BJ (cell line): ENCODE data around the gene SYPL2. TPM values are rescaled to one million over a fixed set of nuclear protein-coding genes. Genes with fewer than 3 reads are reported as not detected.

Experiments used
- CTCF ChIA-PET: fragments of 350-600 bp; formaldehyde crosslinking; extraction: SDS; loops from one replicate; lab custom pipeline; 2021; ENCODE audit warnings: antibody characterized with exemption, inconsistent platforms; lab: Yijun Ruan, JAX
- POLR2A ChIA-PET: fragments of 300-600 bp; sonication (Branson Sonifier 250); formaldehyde crosslinking; extraction: SDS; loops from one replicate; lab custom pipeline; 2021; ENCODE audit warnings: antibody characterized with exemption; lab: Charles Lee
- DNase-seq: peaks from one replicate; pipeline ENCODE4 v3.0.0-alpha.2; 2011; ENCODE audit warnings: low read depth
- H3K27me3 ChIP-seq: 2 replicates; pipeline ENCODE4 v1.6.0; 2011; ENCODE audit warnings: low read length; ENCODE audit not compliant: control insufficient read depth, insufficient read depth
- H3K36me3 ChIP-seq: 2 replicates; pipeline ENCODE4 v1.5.1; 2011; ENCODE audit warnings: low read length; ENCODE audit not compliant: control insufficient read depth, insufficient read depth
- H3K4me3 ChIP-seq: 2 replicates; pipeline ENCODE4 v1.5.1; 2011; ENCODE audit warnings: low read depth, mild to moderate bottlenecking, control low read depth, low read length
- CTCF ChIP-seq: IDR thresholded peaks from 2 replicates; pipeline ENCODE4 v1.5.1; 2011; ENCODE audit warnings: low read depth, mild to moderate bottlenecking, control low read depth, inconsistent platforms, low read length, moderate library complexity; ENCODE audit not compliant: insufficient read depth
- polyA plus RNA-seq: library from polyadenylated mRNA; depleted of rRNA; stranded (reverse); fragments of >200 nt; gene quantifications from 2 replicates; pipeline ENCODE4 v1.2.3, GENCODE V29; 2011

SYPL2 gene
- polyA plus RNA-seq, 1 experiment: 73.1 TPM

- ChIA-PET POLR2A (interaction anchor here (1.1 kb wide), 1 partner anchor 66 kb away, joined by 26 read pairs; no protein-coding TSS in a partner anchor), CTCF (interaction anchor here (0.7 to 32.2 kb wide), 18 partner anchors 7 to 427 kb away, joined by 3 to 1371 read pairs (median 5); partner anchors contain the start of genes AMIGO1, ATXN7L2, GPR61 and PSMA5)
- Histone ChIP-seq H3K36me3 (peaks cover 38% of the 10 kb centered on the region), H3K4me3 (no peak overlapping the region), H3K27me3 (no peaks in the 10 kb centered on the region)
- DNase-seq: no peak
- no peak for TF ChIP-seq CTCF
Measured at GRCh38 chr1:109493227-109493626, 26.9 kb downstream of the SYPL2 start.

- H3K27me3 ChIP-seq: no peaks in the 10 kb centered on the region
- ChIA-PET POLR2A (interaction anchor here (1.1 kb wide), 1 partner anchor 67 kb away, joined by 26 read pairs; no protein-coding TSS in a partner anchor), CTCF (interaction anchor here (0.6 to 32.2 kb wide), 27 partner anchors 9 to 445 kb away, joined by 3 to 1371 read pairs (median 4); partner anchors contain the start of genes AMIGO1, ATXN7L2, GNAI3 and GPR61)
- DNase-seq: no peak
- peaks cover 32% of the 10 kb centered on the region for H3K36me3 ChIP-seq
- TF ChIP-seq CTCF: peak; percentile 87
- peak within 1 kb of the TSS; percentile 83 for H3K4me3 ChIP-seq
Measured at GRCh38 chr1:109493805-109494539, 27.6 kb downstream of the SYPL2 start, which contains the start of gene CYB561D1. Gene CYB561D1 (plus strand): TSS chr1:109494094. CDS start chr1:109494140, 46 bp downstream.

- no peak for DNase-seq
- no peaks in the 10 kb centered on the region for H3K27me3 ChIP-seq
- no peak overlapping the region for H3K4me3 ChIP-seq
- peaks cover 21% of the 10 kb centered on the region for H3K36me3 ChIP-seq
- ChIA-PET CTCF (interaction anchor here (0.6 to 32.2 kb wide), 4 partner anchors 11 to 242 kb away, joined by 3 to 1371 read pairs (median 4); partner anchors contain the start of gene GPR61), POLR2A (no interaction called here)
- TF ChIP-seq CTCF: no peak
Measured at GRCh38 chr1:109495738-109496137, 29.4 kb downstream of the SYPL2 start.

GRCh38 chr1:109497449-109498160 lies 31.3 kb downstream of the SYPL2 start:
- peaks cover 12% of the 10 kb centered on the region for H3K36me3 ChIP-seq
- CTCF ChIA-PET: interaction anchor here (0.8 to 32.2 kb wide), 14 partner anchors 7 to 488 kb away, joined by 3 to 1371 read pairs (median 4); partner anchors contain the start of genes AHCYL1, AMIGO1, ATXN7L2 and GPR61
- H3K27me3 ChIP-seq: no peaks in the 10 kb centered on the region
- TF ChIP-seq CTCF: no peak
- H3K4me3 ChIP-seq: no peak overlapping the region
- POLR2A ChIA-PET: interaction anchor here (0.6 kb wide), 1 partner anchor 10 kb away, joined by 3 read pairs; no protein-coding TSS in a partner anchor
- DNase-seq: no peak
